Colonic mucosa (tissue), 4 donors: Measurements from ENCODE around the gene CDCA5. TPM values are rescaled to one million over a fixed set of nuclear protein-coding genes. Genes with fewer than 3 reads are reported as not detected.
A peak's percentile ranks its signal among the peaks of the same experiment; 100 is the strongest.

Experiments
- DNase-seq: peaks from one replicate; pipeline ENCODE4 v3.0.0-alpha.2; 2020
- H3K27ac ChIP-seq: fragments of 200-600 bp; one replicate; pipeline ENCODE4 v1.8.0; 2021
- H3K27me3 ChIP-seq: fragments of 200-600 bp; one replicate; pipeline ENCODE4 v1.8.0; 2021
- H3K36me3 ChIP-seq: fragments of 200-600 bp; one replicate; pipeline ENCODE4 v1.8.0; 2021
- H3K4me1 ChIP-seq: fragments of 200-600 bp; one replicate; pipeline ENCODE4 v1.8.0; 2021; ENCODE audit warnings: mild to moderate bottlenecking
- H3K4me3 ChIP-seq: fragments of 200-600 bp; one replicate; pipeline ENCODE4 v1.8.0; 2021
- H3K9ac ChIP-seq, 2 donors: one replicate each; pipeline ENCODE4 v1.7.0; 2013; ENCODE audit warnings: control low read depth in 2 of 2, low read depth in 2 of 2, low read length in 2 of 2
- H3K9me3 ChIP-seq: fragments of 200-600 bp; one replicate; pipeline ENCODE4 v1.8.0; 2021
- CTCF ChIP-seq: fragments of 200-600 bp; IDR thresholded peaks from one replicate; pipeline ENCODE4 v1.8.0; 2022; ENCODE audit warnings: antibody characterized with exemption, mild to moderate bottlenecking
- intact Hi-C: fragments of 100-400 bp; cut with DNase I; formaldehyde crosslinking; loops from one replicate; pipeline ENCODE4 v1.14.1; 2022
- total RNA-seq, 2 donors: library from RNA; stranded (reverse); fragmentation: NEBNext Ultra II Directional in 1 of 2; extraction: Animal tissue kit (Norgen Biotek cat#: 25700) in 1 of 2; gene quantifications; one replicate each; pipeline ENCODE4 v1.2.1, GENCODE V29; 2021
- donor health status: healthy.
- donor health status: DM: no; HTN: no; CAD: no.
- donor health status: DM: no; HTN: no; CAD: no.

The CDCA5 gene
- total RNA-seq, 2 donors from 2014 or later, result 9.7 to 51.7 TPM

GRCh38 chr11:65104628-65105027 is 20.8 kb upstream of the CDCA5 start:
- Histone ChIP-seq H3K4me1 (no peaks in the 10 kb centered on the region), H3K4me3 (no peak overlapping the region), H3K9me3 (no peaks in the 10 kb centered on the region), H3K9ac (no peak overlapping the region), H3K27ac (no peak overlapping the region), H3K36me3 (no peaks in the 10 kb centered on the region), H3K27me3 (no peaks in the 10 kb centered on the region)
- intact Hi-C loops, result no loop called here
- no peak for DNase-seq
- no peak for TF ChIP-seq CTCF

GRCh38 chr11:65103476-65103875 is 19.6 kb upstream of the CDCA5 start:
- Histone ChIP-seq H3K4me3 (no peak overlapping the region), H3K9ac (no peak overlapping the region), H3K4me1 (no peaks in the 10 kb centered on the region), H3K9me3 (no peaks in the 10 kb centered on the region), H3K36me3 (no peaks in the 10 kb centered on the region), H3K27me3 (no peaks in the 10 kb centered on the region), H3K27ac (no peak overlapping the region)
- TF ChIP-seq CTCF, result no peak
- no peak for DNase-seq
- intact Hi-C loops, result no loop called here

- Histone ChIP-seq H3K27ac (no peak overlapping the region), H3K9me3 (no peaks in the 10 kb centered on the region), H3K9ac (no peak overlapping the region), H3K36me3 (no peaks in the 10 kb centered on the region), H3K4me3 (no peak overlapping the region), H3K4me1 (peaks cover 1% of the 10 kb centered on the region), H3K27me3 (no peaks in the 10 kb centered on the region)
- intact Hi-C loops, result no loop called here
- no peak for DNase-seq
- no peak for TF ChIP-seq CTCF
These were observed 18.6 kb upstream of the CDCA5 start for GRCh38 chr11:65102142-65103095.

- Histone ChIP-seq H3K4me1 (peaks cover 7% of the 10 kb centered on the region), H3K9me3 (no peaks in the 10 kb centered on the region), H3K36me3 (no peaks in the 10 kb centered on the region), H3K9ac (no peak overlapping the region), H3K27ac (no peak overlapping the region), H3K27me3 (no peaks in the 10 kb centered on the region), H3K4me3 (no peak overlapping the region)
- intact Hi-C loops, result no loop called here
- DNase-seq, result no peak
- TF ChIP-seq CTCF, result no peak
These were observed 17.0 kb upstream of the CDCA5 start for GRCh38 chr11:65100674-65101350.

GRCh38 chr11:65096926-65097325 is 13.1 kb upstream of the CDCA5 start:
- no peak for DNase-seq
- H3K9ac ChIP-seq, result peak overlapping the region; percentile 79 to 82
- H3K27ac ChIP-seq, result peak overlapping the region; percentile 90
- H3K36me3 ChIP-seq, result no peaks in the 10 kb centered on the region
- H3K4me1 ChIP-seq, result peaks cover 7% of the 10 kb centered on the region
- H3K9me3 ChIP-seq, result no peaks in the 10 kb centered on the region
- H3K27me3 ChIP-seq, result no peaks in the 10 kb centered on the region
- no peak for TF ChIP-seq CTCF
- H3K4me3 ChIP-seq, result peak overlapping the region; percentile 85
- intact Hi-C loops, result no loop called here
